Measurements from ENCODE around the gene ELN.
"Not testable (repeated sequence)": the region's sequence is repeated elsewhere in the genome, so short reads cannot be mapped to it uniquely, and the experiment has no call there.

Gene ELN

GRCh38 chr7:74044366-74045350 is 16.7 kb downstream of the ELN start:
- DNase-seq, result no peak

GRCh38 chr7:74046581-74046980 is 18.6 kb downstream of the ELN start:
- DNase-seq, result not testable (repeated sequence)

- DNase-seq, result no peak
These were observed 19.9 kb downstream of the ELN start for GRCh38 chr7:74047804-74048380.

GRCh38 chr7:74048999-74049599 is 21.1 kb downstream of the ELN start:
- no peak for DNase-seq

- no peak for DNase-seq
These were observed 22.2 kb downstream of the ELN start for GRCh38 chr7:74049997-74050798.

GRCh38 chr7:74051193-74051592 is 23.2 kb downstream of the ELN start:
- DNase-seq, result no peak

- DNase-seq, result no peak
These were observed 23.8 kb downstream of the ELN start for GRCh38 chr7:74051629-74052410.

GRCh38 chr7:74052628-74053027 is 24.7 kb downstream of the ELN start:
- DNase-seq, result no peak

GRCh38 chr7:74053589-74054186 is 25.7 kb downstream of the ELN start:
- no peak for DNase-seq

- no peak for DNase-seq
These were observed 28.3 kb downstream of the ELN start for GRCh38 chr7:74056096-74056915.

- DNase-seq, result no peak
These were observed 29.4 kb downstream of the ELN start for GRCh38 chr7:74057216-74057925.

GRCh38 chr7:74057987-74058386 is 30.0 kb downstream of the ELN start:
- DNase-seq, result no peak

GRCh38 chr7:74058486-74058885 is 30.5 kb downstream of the ELN start:
- no peak for DNase-seq

GRCh38 chr7:74059037-74059436 is 31.1 kb downstream of the ELN start:
- DNase-seq, result no peak

GRCh38 chr7:74059681-74060588 is 32.0 kb downstream of the ELN start:
- no peak for DNase-seq

GRCh38 chr7:74061840-74062539 is 34.0 kb downstream of the ELN start:
- peak; percentile 81 for DNase-seq

GRCh38 chr7:74063223-74063641 is 35.3 kb downstream of the ELN start:
- DNase-seq, result no peak

- no peak for DNase-seq
These were observed 35.7 kb downstream of the ELN start for GRCh38 chr7:74063646-74064045.
